NT2/D1 (cell line): ENCODE data around the gene YWHAQ.

Experiments
- SUZ12 ChIP-seq: IDR thresholded peaks from 2 replicates; pipeline ENCODE4 v1.6.1; 2011; ENCODE audit not compliant: insufficient read length, insufficient read depth; ENCODE audit errors: extremely low read depth
- YY1 ChIP-seq: IDR thresholded peaks from 2 replicates; pipeline ENCODE4 v1.6.1; 2011; ENCODE audit not compliant: insufficient read length, insufficient read depth
- ZNF274 ChIP-seq: IDR thresholded peaks from 2 replicates; pipeline ENCODE4 v1.6.1; 2011; ENCODE audit warnings: mild to moderate bottlenecking, low read depth, low read length

DNA sequence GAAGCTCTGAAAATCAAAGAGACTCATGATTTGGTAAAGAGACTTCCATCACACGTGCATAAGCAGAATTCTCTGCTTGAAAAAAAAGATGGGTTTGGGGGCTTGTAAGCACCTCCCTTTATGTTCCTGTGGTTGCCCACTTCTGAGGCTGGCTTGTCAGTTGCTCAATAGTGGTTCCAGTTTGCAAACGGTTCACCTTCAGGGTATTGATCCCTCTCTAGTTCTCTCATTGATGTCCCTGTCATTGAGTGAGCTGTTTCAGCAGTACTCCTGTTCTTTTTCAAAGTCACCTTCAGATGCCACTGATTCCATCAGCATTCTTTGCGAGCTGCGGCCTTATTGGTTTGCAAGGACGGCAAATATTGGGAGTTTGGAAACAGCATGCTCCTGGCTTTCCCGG is 17.1 kb upstream of the YWHAQ start:
- TF ChIP-seq ZNF274, result no peak
- TF ChIP-seq YY1, result no peak
- TF ChIP-seq SUZ12, result no peak
